ENCODE measurements around the gene MAGOHB.
"Not testable (repeated sequence)": the region's sequence is repeated elsewhere in the genome, so short reads cannot be mapped to it uniquely, and the experiment has no call there.

MAGOHB gene

DNA sequence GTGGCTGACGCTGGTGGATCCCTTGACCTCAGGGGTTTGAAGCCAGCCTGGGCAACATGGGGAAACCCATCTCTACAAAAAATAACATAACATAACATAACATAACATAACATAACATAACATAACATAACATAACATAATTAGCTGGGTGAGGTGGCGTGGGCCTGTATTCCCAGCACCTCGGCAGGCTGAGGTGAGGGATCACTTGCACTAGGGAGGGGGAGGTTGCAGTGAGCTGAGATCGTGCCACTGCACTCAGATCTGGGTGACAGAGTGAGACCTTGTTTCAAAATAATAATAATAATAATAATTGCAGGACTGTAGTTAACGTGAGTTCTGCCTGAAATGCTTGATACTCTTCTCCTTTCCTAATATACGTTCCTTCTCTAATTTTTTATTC, 1.3 kb downstream of the MAGOHB start:
- no peak for DNase-seq (ENCODE audit: low read depth)

DNA sequence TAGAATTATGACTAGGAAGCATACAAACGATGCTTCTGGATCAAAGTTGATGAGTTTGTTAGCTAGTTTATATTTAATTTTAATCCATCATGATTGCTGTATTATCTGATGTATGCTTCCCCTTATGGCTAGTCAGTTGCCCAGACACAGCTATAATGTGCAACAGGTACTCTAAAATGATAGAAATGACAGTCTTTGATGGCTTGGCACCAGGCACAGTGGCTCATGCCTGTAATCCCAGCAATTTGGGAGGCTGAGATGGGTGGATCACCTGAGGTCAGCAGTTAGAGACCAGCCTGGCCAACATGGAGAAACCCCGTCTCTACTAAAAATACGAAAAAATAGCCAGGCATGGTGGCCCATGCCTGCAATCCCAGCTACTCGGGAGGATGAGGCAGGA, 2.2 kb downstream of the MAGOHB start:
- not testable (repeated sequence) for DNase-seq (ENCODE audit: low read depth)

DNA sequence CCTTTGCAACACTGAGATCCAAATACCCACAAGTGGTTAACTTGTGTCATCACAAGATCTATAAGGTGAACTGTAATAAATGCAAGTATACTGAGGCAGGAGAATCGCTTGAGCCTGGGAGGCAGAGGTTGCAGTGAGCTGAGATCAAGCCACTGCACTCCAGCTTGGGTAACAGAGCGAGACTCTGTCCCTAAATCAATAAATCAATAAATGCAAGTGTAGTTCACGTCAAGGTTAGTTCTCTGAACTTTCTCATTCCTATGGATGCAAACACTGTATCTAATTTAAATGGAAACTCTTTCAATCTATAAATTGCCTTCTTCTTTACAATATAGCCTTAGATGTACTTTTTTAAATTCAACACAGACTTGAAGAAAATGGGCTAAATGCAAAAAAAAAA, 3.2 kb downstream of the MAGOHB start:
- no peak for DNase-seq (ENCODE audit: low read depth)

DNA sequence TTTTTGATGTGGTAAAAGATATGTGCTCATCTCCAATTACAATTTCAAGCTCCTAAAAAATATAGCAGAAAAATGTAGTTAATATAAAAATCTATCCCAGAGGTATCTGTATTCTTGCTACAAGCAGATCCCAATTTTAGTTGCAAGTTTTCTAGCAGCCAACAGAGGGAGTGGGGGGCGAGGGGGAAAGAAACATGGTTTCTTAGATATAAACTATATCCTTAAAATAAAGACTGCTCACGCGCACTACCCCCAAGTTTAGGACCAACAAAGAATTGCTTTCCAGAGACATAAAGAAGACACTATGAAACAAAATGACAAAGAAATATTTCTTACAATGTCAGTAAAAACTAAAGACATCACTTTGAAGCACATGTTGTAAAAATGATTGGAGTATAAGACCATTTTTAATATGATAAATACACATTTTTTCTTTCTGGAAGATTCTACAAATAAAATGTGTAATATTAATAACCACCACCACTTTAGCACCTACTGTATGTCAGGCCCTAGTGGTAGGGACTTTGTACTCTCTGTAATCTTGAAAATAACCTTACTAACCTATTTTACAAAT, 5.4 kb downstream of the MAGOHB start:
- peak; percentile 10 for DNase-seq (ENCODE audit: low read depth)

DNA sequence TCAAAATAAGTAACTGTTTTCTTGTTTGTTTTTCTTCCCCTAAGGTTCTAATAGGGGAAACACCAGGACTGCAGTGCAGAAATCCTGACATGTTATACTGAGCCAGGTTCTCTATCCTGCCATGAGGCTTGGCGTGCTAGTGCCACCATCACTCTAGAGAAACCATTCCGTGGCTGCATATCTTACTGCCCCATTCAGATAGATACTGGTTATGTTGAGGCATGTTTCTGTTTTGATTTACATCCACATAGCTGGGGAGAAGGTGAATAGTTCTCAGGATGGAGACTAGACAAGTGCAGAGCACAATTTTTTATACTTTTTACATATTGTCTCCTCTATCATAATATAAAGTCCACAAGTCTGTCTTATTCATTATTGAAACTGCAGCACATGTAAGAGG, 11.5 kb downstream of the MAGOHB start:
- no peak for DNase-seq (ENCODE audit: low read depth)

DNA sequence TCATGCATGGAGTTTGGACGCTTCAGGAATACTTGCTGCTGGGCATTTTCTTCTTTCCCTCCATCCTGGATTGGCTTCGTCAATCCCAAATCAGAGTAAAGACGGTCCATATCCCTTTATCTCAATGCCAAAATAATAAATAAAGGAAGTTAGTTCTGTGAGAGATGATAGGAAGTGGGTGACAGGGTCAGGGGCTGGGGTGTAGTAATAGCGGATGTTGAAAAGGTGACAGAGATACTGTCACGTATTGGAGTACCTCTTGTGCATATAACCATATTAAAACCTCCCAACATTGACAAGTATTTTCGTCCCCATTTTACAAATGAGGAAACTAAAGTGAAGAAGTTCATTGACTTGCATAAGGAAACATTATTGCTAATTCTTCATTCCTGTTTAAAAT, 12.4 kb downstream of the MAGOHB start:
- no peak for DNase-seq (ENCODE audit: low read depth)

DNA sequence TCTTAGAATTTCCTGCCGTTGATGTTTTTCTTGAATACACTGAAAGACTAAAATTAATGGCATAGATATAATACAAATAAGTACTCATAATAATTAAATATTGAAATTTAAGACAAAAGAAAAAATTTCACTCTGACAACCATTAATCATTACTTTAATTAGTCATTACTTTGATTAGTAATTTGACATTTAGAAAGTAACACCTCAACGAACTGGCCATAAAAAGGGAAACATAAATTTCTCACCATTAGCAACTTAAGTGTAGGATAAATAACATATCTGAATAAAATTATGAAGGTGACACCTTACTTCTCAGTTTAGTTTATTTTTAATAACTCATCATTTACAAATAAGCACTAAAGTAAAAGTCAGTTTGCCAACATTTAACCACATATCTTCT, 17.5 kb downstream of the MAGOHB start:
- DNase-seq (ENCODE audit: low read depth): no peak

DNA sequence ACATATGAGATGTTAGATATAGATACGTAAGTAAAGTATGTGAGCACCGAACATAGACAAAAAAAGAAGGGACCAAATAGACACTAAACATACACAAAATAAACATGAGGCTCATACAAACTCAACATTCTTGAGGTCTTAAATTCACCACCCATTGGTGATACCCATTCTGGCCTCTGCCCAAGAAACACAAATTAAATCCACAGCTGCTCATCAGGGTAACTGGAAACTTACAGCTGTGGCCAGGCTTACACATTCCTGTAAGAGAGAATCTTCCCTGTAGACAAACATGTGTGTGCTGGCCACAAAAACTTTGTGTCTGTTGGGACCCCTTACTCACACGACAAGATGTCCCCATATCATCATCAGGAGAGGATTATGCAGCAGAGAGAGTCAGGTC, 22.4 kb downstream of the MAGOHB start:
- no peak for DNase-seq (ENCODE audit: low read depth)

DNA sequence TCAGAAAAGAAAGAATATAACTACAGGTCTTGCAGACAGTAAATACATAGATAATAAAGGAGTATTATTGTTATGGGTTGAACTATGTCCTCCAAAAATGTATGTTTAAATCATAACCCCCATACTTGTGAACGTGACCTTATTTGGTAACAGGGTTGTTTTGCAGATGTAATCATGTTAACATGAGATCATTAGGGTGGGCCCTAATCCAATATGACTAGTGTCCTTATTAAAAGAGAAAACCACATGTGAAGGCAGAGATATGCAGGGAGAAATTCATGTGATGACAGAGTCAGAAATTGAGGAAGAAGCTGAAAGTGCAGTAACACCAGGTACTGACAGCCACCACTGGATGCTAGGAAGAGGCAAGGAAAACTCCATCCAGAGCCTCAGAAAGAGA, 29.0 kb downstream of the MAGOHB start:
- DNase-seq (ENCODE audit: low read depth): peak; percentile 5

DNA sequence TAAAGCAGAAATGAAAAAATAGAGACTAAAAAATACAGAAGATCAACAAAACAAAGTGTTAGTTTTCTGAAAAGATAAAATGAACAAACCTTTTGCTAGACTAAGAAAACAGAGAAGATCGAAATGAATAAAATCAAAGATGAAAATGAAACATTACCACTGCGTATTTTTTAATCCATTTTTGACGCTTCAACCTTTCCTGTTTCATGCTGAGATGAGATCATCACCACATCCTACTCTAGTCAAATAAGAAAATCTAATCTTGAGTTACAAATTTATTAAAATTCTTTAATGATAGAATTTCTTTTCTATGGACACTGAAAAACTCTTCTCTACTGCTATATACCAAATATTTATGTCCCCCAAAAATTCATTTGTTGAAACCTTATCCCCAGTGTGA, 30.7 kb downstream of the MAGOHB start:
- no peak for DNase-seq (ENCODE audit: low read depth)

DNA sequence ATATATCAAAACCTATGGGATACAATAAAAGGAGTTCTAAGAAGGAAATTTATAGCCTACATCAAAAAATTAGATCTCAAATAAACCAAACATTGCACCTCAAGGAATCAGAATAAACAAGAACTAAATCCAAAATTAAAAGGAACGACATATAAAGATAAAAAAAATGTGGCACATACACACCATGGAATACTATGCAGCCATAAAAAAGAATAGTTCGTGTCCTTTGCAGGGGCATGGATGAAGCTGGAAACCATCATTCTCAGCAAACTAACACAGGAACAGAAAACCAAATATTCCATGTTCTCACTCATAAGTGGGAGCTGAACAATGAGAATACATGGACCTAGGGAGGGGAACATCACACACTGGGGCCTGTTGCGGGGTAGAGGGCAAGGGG, 31.3 kb downstream of the MAGOHB start:
- not testable (repeated sequence) for DNase-seq (ENCODE audit: low read depth)

DNA sequence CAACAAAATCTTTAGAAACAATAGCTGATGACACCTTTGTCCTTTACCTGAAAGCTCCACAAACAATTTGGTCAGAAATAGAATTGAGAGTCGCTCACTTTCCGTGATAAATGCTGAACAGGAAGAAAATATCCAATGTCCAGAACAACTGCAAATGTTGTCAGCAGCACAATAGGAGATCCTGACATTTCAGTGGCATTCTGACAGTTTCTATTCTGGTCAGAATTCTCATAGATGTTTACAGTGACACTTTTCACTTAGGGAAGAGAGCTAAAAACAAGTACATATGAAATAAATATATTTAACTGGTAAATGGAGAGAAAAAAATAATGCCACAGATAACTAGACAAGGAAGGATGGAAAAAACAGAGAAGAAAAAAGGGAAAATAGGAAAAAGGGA, 39.1 kb downstream of the MAGOHB start:
- DNase-seq (ENCODE audit: low read depth): no peak

DNA sequence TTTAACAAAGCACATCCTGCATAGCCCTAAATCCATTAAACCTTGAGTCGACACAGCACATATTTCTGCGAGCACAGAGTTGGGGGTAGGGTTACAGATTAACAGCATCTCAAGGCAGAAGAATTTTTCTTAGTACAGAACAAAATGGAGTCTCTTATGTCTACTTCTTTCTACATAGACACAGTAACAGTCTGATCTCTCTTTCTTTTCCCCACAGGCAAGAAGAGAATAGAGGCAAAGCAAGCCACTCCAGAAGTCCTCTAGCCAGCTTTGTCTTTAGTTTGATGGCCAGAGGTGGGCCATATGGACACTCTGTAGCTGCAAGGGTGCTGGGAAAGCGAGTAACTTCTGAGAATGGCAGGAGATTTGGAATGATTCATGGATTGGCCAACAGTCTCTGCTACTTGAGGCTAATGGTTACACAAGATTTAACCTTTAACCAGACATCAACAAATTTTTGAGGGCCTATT, 41.4 kb downstream of the MAGOHB start:
- peak; percentile 87 for DNase-seq (ENCODE audit: low read depth)

DNA sequence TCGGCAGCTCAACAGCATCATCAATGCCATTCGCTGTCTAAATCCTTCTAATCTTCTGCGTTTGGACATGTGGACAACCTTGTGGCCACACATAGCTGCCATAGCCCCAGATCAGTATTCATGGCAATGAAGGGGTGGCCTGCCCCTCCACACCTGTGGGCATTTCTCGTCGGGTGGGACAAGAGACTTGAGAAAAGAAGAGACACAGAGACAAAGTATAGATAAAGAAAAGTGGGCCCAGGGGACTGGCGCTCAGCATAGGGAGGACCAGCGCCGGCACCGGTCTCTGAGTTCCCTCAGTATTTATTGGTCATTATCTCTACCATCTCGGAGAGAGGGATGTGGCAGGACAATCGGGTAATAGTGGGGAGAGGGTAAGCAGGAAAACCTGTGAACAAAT, 42.3 kb downstream of the MAGOHB start:
- DNase-seq (ENCODE audit: low read depth): no peak

DNA sequence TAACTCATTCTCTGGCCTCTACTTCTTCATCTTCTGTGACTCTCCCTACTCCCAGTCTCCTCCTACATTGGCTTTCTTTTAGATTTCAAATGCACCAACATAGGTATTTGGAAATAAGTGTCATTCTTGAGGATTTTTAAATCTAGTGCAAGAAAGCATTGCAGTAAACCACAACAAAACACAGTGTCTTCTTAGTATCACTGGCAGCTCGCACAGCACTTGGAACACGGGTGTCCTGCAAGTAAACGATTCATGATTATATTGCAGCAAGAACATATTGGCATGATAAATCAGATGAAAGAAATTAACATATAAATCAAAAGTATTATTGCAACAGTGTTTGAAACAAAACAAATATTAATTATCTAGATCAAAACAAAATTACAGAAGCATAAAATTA, 45.6 kb downstream of the MAGOHB start:
- DNase-seq (ENCODE audit: low read depth): no peak

DNA sequence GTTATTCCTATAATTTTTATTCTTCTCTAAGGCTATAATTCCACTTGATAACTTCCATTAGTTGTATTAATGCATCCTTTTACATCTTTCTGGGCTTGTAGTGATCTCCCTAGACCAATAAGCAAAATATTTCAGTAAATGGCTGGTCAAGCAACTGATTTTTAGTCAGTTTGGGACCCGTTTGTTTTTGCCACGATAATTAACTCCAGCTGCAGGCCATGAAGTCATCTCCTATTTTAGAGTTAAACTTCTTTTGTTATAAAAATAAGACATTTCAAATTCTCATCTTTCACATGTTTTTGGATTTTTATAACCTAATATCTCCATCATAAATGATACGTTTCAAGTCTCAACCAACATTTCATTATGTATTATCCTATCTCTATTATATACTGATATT, 49.4 kb downstream of the MAGOHB start:
- DNase-seq (ENCODE audit: low read depth): no peak

DNA sequence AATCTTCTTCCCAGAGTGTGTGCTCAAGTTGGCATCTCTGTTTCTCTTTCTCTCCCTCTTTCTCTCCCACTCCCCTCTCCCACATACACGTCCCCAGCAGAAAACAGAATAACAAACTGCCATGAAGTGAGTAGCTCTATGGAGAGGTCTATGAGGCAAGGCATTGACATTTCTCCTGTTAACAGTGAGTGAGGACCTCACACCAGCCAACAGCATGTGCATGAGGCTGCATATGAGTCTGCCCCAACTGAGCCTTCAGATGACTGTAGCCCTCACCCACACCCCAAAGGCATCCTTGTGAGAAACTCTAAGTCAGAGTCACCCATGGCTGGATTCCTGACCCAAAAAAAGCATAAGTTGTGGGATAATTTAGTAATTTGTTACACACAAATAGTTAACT, 50.4 kb downstream of the MAGOHB start:
- no peak for DNase-seq (ENCODE audit: low read depth)

DNA sequence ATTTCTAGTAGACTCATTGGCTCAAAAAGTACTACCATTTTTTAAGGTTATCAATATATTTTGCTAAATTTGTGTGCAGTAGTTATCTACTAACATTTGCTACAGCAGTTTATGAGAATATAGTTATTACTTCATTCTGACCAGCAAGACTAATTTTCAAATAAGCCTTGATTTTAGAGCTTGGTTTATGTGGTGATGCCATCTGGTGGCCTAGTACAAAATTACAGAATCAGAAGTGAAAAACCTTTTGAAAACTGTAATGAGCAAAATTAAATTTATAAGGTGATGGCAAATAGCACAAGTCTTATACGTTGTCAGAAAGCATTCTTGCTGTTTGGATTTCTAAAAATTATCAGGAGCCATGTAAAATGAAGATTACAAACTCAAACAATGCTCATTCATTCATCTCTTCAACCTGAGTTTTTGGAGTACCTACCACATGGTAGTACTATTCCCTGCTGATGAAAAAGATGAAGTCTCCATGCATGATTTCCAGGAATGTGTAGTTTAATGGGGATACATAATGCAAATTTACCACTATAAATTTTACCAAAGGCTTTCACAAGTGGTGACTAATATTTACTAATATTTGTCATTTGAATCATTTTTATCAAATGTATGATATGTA, 51.0 kb downstream of the MAGOHB start:
- peak; percentile 54 for DNase-seq (ENCODE audit: low read depth)

DNA sequence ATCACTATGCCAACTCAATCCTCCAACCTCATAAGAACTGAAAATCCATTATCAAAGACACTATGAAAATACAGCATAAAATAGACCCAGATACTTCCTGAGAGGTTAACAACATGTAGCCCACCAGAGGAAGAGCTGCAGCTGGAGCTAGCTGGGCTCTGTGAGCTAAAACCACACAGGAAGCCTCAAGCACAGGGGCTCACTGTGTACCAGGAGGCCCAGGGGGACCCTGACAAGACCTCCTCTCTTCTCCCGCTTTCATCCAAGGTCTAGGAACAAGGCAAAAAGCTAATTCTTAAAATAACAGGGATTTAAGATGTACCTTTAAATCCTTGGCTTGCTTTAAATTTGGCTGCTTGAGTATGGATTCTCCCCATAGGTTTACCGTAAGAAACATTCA, 54.2 kb downstream of the MAGOHB start:
- DNase-seq (ENCODE audit: low read depth): no peak

DNA sequence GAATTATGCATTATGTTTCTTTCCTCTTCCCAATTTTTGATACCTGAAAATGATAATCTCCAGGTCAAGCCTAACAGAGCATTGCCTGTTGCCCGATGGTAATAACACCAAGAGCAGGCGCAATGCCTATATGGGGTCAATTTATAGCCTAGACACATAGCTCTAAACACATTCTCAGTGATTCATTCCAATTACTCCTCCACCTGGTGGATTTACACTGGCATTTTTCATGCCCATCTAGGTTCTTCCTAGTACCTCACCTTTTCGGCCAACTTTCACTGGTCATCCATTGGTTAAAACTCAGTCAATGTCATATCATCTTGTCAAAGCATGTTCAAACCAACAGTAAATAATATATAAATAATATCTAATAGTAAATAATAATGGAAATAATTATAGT, 54.6 kb downstream of the MAGOHB start:
- DNase-seq (ENCODE audit: low read depth): no peak

DNA sequence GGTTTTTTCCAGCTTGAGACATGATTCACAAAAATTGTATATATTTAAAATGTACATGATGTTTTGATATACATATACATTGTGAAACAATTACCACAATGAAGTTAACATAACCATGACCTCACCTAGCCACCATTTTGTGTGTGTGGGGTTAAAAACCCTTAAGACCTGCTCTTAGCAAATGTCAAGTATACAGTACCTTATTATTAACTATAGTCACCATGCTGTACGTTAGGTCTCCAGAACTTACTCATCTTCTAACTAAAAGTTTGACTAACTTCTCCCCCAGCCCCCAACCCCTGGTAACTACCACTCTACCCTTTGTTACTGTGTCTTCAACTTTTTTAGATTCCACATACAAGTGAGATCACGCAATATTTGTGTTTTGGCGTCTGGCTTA, 55.1 kb downstream of the MAGOHB start:
- no peak for DNase-seq (ENCODE audit: low read depth)

DNA sequence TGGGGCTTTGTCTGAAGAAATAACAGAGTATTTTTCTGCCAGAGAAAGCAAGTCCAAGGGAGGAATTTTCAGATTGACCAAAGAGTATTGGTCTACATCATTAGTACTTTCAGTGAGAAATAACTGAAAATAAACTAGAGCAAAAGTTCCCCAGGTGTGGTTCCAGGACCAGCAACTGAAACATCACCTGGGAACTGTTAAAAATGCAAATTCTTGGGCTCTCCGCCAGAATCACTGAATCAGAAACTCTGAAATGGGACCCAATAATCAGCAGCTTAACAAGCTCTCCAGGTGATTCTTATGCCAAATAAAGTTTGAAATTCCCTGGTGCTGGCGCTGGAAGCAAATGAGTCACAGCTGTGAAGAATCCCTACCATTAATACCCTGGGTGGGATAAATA, 55.6 kb downstream of the MAGOHB start:
- DNase-seq (ENCODE audit: low read depth): no peak

DNA sequence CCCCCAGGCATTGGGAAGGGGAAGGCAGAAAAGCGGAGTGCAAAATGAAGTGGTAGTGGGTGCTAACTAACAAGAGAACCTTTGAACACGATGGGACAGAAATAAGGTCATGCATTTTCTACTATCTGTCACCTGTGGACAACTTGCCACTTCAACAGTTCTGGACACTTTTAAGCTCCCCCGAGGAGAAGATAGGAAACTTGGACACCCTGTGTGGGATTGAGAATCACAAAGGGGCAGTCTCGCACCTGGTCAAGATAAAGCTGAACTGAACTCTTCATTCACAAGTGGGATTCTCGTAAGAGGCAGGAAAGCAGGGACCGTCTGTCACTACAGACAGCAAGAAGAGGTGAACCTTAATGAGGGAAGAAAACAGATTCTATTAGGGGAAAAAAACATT, 56.1 kb downstream of the MAGOHB start:
- DNase-seq (ENCODE audit: low read depth): no peak

DNA sequence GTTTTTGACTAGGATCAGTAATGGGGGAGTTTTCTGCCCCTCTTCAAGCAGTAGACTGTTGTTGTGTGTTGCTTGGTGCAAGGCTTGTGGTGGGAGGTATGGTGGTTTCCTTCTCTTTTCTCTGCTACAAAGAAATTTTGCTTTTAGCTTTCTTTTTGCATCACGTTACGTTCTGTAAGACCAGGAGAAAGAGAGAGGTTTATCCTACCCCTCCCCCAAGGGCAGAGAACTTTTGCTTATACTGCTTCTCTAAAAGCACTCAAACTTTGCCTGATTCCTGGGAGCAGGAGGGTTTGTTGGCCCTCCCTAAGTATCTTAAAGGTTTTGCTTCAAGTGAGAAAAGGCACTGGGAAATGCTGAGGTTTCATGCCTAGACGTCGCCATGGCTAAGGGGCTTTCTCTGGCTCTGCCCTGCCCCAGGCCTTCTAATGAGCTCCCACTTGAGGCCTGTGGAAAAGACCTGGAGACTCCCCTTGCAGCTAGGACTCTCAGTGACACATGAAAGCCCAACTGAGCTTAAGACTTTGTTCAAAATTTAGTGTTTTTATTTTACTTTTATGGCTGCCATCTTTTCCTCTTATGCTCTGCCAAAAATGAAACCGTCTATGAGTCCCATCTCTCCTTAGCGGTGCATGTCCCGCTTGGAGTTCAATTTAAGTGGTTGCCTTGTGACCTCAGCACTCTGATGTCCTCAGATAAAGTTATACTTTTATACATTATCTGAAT, 58.5 kb downstream of the MAGOHB start:
- no peak for DNase-seq (ENCODE audit: low read depth)

All from iris pigment epithelial cell (primary cell).